ENCODE data around the gene TLE4.

DNA sequence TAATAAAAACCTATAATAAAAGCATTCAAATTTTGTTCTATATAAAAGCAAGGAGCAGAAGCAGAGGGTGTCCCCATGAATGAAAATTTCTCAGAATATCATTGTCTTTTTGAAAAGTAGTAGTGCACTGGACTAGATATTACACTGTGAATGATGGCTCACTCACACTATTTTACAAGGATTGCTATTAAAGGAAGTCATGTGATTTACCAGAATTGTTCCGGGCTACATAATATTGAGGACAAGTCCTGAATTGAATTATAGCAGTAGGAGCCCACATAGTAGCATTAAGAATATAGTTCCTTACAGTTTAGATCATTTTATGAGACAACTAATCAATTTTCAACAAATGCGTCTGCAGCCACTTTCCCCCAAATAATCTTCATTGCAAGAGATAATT, 7.7 kb upstream of the TLE4 start:
- TF ChIP-seq EZH2phosphoT487 (IDR thresholded peaks at IDR 0.05; ENCODE audit: low read length) (no peak), EZH2 (optimal IDR thresholded peaks at IDR 0.05; ENCODE audit: low read depth, low read length) (no peak), CTCF (IDR thresholded peaks at IDR 0.05; ENCODE audit: low read length) (no peak)
